ENCODE data around the gene GRM8. TPM values are rescaled to one million over a fixed set of nuclear protein-coding genes. Genes with fewer than 3 reads are reported as not detected.

The GRM8 gene
- total RNA-seq, 1 donor from 2014 or later, result 0.41 TPM

GRCh38 chr7:126424985-126425384 is 827.8 kb downstream of the GRM8 start:
- no peak for DNase-seq

- DNase-seq, result no peak
Measured at GRCh38 chr7:126419047-126419446, 833.7 kb downstream of the GRM8 start.

- no peak for DNase-seq
Measured at GRCh38 chr7:126411821-126412383, 840.8 kb downstream of the GRM8 start.

- DNase-seq, result no peak
Measured at GRCh38 chr7:126411032-126411820, 841.5 kb downstream of the GRM8 start.

GRCh38 chr7:126403040-126403439 is 849.7 kb downstream of the GRM8 start:
- DNase-seq, result no peak

- DNase-seq, result no peak
Measured at GRCh38 chr7:126401918-126402317, 850.8 kb downstream of the GRM8 start.

- DNase-seq, result peak; percentile 4
Measured at GRCh38 chr7:126398851-126399529, 853.8 kb downstream of the GRM8 start.

GRCh38 chr7:126398285-126398684 is 854.5 kb downstream of the GRM8 start:
- no peak for DNase-seq

- no peak for DNase-seq
Measured at GRCh38 chr7:126394406-126394805, 858.3 kb downstream of the GRM8 start.

Small RNA genes within 50 kb of the gene (small RNA-seq; reads per million reads assigned to genes)
- gene MIR592 (ENCODE audit: low replicate concordance), result 0.77 reads per million, percentile 82 among the genes with 10 or more reads in this experiment

Other genes starting within 250 kb of the GRM8 start
- gene ZNF800, start 139.8 kb upstream of the GRM8 start, total RNA-seq, result 36.7 TPM